Gastroesophageal sphincter (tissue), 4 donors: ENCODE results near the gene CENPU. TPM values are rescaled to one million over a fixed set of nuclear protein-coding genes. Genes with fewer than 3 reads are reported as not detected.

Source experiments
- ATAC-seq: fragments of 150-250 bp; one replicate; pipeline ENCODE4 v1.9.1; 2016; ENCODE audit warnings: mild to moderate bottlenecking, moderate library complexity
- H3K27ac ChIP-seq, 4 donors: fragments of 200-600 bp; sonication (generic) in 3 of 4; 1 replicate in 3 of 4; 2 replicates in 1 of 4; pipeline ENCODE4 v1.5.1; 2016 to 2019
- H3K27me3 ChIP-seq: fragments of 200-600 bp; sonication (generic); one replicate; pipeline ENCODE4 v1.5.1; 2019
- H3K36me3 ChIP-seq, 2 donors: fragments of 200-600 bp; sonication (generic); one replicate each; pipeline ENCODE4 v1.5.1; 2019; ENCODE audit warnings: control low read depth in 1 of 2
- H3K4me1 ChIP-seq, 3 donors: fragments of 200-600 bp; sonication (generic); 1 replicate in 2 of 3; 2 replicates in 1 of 3; pipeline ENCODE4 v1.5.1; 2016 to 2019; ENCODE audit warnings: control low read depth in 2 of 3
- H3K4me3 ChIP-seq, 2 donors: fragments of 200-600 bp; sonication (generic); one replicate each; pipeline ENCODE4 v1.5.1; 2019; ENCODE audit warnings: mild to moderate bottlenecking in 1 of 2, moderate library complexity in 1 of 2
- H3K9me3 ChIP-seq, 3 donors: fragments of 200-600 bp; sonication (generic); one replicate each; pipeline ENCODE4 v1.5.1; 2017 to 2019; ENCODE audit warnings: control low read depth in 2 of 3
- CTCF ChIP-seq, 4 experiments: fragments of 200-600 bp in 2 of 4; fragments of 450-650 bp in 2 of 4; sonication (generic) in 1 of 4; IDR thresholded peaks; one replicate each; pipeline ENCODE4 v1.5.1; 2017 to 2019; ENCODE audit warnings: antibody characterized with exemption in 4 of 4, mild to moderate bottlenecking in 2 of 4, moderate library complexity in 2 of 4
- EP300 ChIP-seq: sonication (generic); formaldehyde crosslinking; IDR thresholded peaks from one replicate; pipeline ENCODE4 v1.6.1; 2017; ENCODE audit warnings: antibody characterized with exemption, mild to moderate bottlenecking
- POLR2A ChIP-seq, 2 donors: fragments of 450-650 bp; IDR thresholded peaks; one replicate each; pipeline ENCODE4 v1.6.1; 2017; ENCODE audit warnings: antibody characterized with exemption in 2 of 2, mild to moderate bottlenecking in 2 of 2, moderate library complexity in 1 of 2
- POLR2AphosphoS5 ChIP-seq: sonication (generic); formaldehyde crosslinking; IDR thresholded peaks from one replicate; pipeline ENCODE4 v1.6.1; 2017; ENCODE audit warnings: antibody characterized with exemption
- WGBS, 2 donors: methylation state at CpG; one replicate each; pipeline ENCODE4 v1.1.5; 2018; ENCODE audit warnings: low coverage in 1 of 2; 5-methylcytosine and 5-hydroxymethylcytosine counted together
- total RNA-seq, 4 donors: library from RNA; depleted of rRNA; stranded (reverse); fragments of >200 nt; gene quantifications; one replicate each; pipeline ENCODE4 v1.1.0, GENCODE V29; 2016

The CENPU gene
- total RNA-seq, 4 donors from 2014 or later: 0.54 to 8.0 (median 1.1) TPM; not detected in 1

- TF ChIP-seq EP300 (no peak), POLR2AphosphoS5 (no peak), POLR2A (IDR thresholded peaks at IDR 0.05) (no peak), CTCF (IDR thresholded peaks at IDR 0.05) (no peak)
- WGBS, 2 donors: 67 to 84% methylated on average over 10 to 11 of the region's 13 CpGs
- Histone ChIP-seq H3K9me3 (no peaks in the 10 kb centered on the region), H3K27ac (no peak overlapping the region), H3K36me3 (peaks cover 4 to 90% of the 10 kb centered on the region in 2 donors), H3K4me1 (no peaks in the 10 kb centered on the region), H3K27me3 (no peaks in the 10 kb centered on the region), H3K4me3 (no peak overlapping the region)
- ATAC-seq: no peak
Measured at GRCh38 chr4:184775854-184776555, 42.1 kb upstream of the CENPU start.

GRCh38 chr4:184774152-184774551 lies 40.3 kb upstream of the CENPU start:
- Histone ChIP-seq H3K27me3 (no peaks in the 10 kb centered on the region), H3K27ac (no peak overlapping the region), H3K4me3 (no peak overlapping the region), H3K36me3 (peaks cover 4 to 96% of the 10 kb centered on the region in 2 donors), H3K4me1 (no peaks in the 10 kb centered on the region), H3K9me3 (no peaks in the 10 kb centered on the region)
- 87 to 94% methylated on average over 5 to 6 of the region's 7 CpGs for WGBS, 2 donors
- TF ChIP-seq CTCF (IDR thresholded peaks at IDR 0.05) (no peak), EP300 (no peak), POLR2AphosphoS5 (no peak), POLR2A (IDR thresholded peaks at IDR 0.05) (no peak)
- ATAC-seq: no peak

GRCh38 chr4:184771416-184771815 lies 37.5 kb upstream of the CENPU start:
- peaks cover 4 to 96% of the 10 kb centered on the region in 2 donors for H3K36me3 ChIP-seq
- WGBS, 2 donors: no CpG with 5 or more reads among the region's 1 CpG

GRCh38 chr4:184769141-184769765 lies 35.4 kb upstream of the CENPU start:
- WGBS, 2 donors: 84 to 96% methylated on average over 5 to 6 of the region's 7 CpGs
- H3K9me3 ChIP-seq: no peaks in the 10 kb centered on the region
- H3K36me3 ChIP-seq: peaks cover 4 to 99% of the 10 kb centered on the region in 2 donors
- TF ChIP-seq POLR2AphosphoS5 (no peak), POLR2A (IDR thresholded peaks at IDR 0.05) (no peak), EP300 (no peak), CTCF (IDR thresholded peaks at IDR 0.05) (no peak)
- H3K27me3 ChIP-seq: no peaks in the 10 kb centered on the region
- no peak overlapping the region for H3K27ac ChIP-seq
- ATAC-seq: no peak
- no peak overlapping the region for H3K4me3 ChIP-seq
- H3K4me1 ChIP-seq: no peaks in the 10 kb centered on the region

More at GRCh38 chr4:184771416-184771815, 37.5 kb upstream of the CENPU start:
- no peaks in the 10 kb centered on the region for H3K9me3 ChIP-seq
- H3K27me3 ChIP-seq: no peaks in the 10 kb centered on the region
- ATAC-seq: no peak
- no peaks in the 10 kb centered on the region for H3K4me1 ChIP-seq
- no peak for TF ChIP-seq EP300
- TF ChIP-seq POLR2AphosphoS5: no peak
- TF ChIP-seq CTCF (IDR thresholded peaks at IDR 0.05): no peak
- TF ChIP-seq POLR2A (IDR thresholded peaks at IDR 0.05): no peak
- H3K4me3 ChIP-seq: no peak overlapping the region
- H3K27ac ChIP-seq: no peak overlapping the region

GRCh38 chr4:184768296-184768695 lies 34.4 kb upstream of the CENPU start:
- H3K4me3 ChIP-seq: no peak overlapping the region
- WGBS, 2 donors: 87 to 97% methylated on average over 5 of the region's 5 CpGs
- no peak for ATAC-seq
- peaks cover 0 to under 1% (median 0%) of the 10 kb centered on the region in 3 donors for H3K4me1 ChIP-seq
- peaks cover 4 to 95% of the 10 kb centered on the region in 2 donors for H3K36me3 ChIP-seq
- H3K27me3 ChIP-seq: no peaks in the 10 kb centered on the region
- H3K27ac ChIP-seq: no peak overlapping the region
- no peak for TF ChIP-seq EP300
- no peak for TF ChIP-seq POLR2AphosphoS5
- TF ChIP-seq POLR2A (IDR thresholded peaks at IDR 0.05): no peak
- TF ChIP-seq CTCF (IDR thresholded peaks at IDR 0.05): no peak
- no peaks in the 10 kb centered on the region for H3K9me3 ChIP-seq
